HepG2 (cell line): ENCODE measurements around the gene THOC6. TPM values are rescaled to one million over a fixed set of nuclear protein-coding genes. Genes with fewer than 3 reads are reported as not detected.

Experiments
- ONECUT2 ChIP-seq: sonication (generic); formaldehyde crosslinking; IDR thresholded peaks from 2 replicates; pipeline ENCODE4 v1.4.0; 2020; ENCODE audit warnings: missing genetic modification reagents
- PRPF4 ChIP-seq: fragments of 200-400 bp; formaldehyde crosslinking; IDR thresholded peaks from 2 replicates; pipeline ENCODE4 v1.6.1; 2016; ENCODE audit warnings: low read length, low read depth; ENCODE audit not compliant: poor library complexity, severe bottlenecking
- SALL2 ChIP-seq: sonication (generic); formaldehyde crosslinking; IDR thresholded peaks from 2 replicates; pipeline ENCODE4 v1.8.1; 2023; ENCODE audit warnings: mild to moderate bottlenecking, missing genetic modification reagents, inconsistent platforms
- SOX13 ChIP-seq, 3 experiments: fragments of 450-650 bp in 1 of 3; sonication (generic) in 1 of 3; formaldehyde crosslinking in 1 of 3; IDR thresholded peaks in 2 of 3; conservative IDR thresholded peaks in 1 of 3; 2 replicates each; pipeline versions ENCODE4 v1.5.0 to v1.6.1; 2016 to 2020; ENCODE audit warnings: antibody characterized with exemption in 1 of 3, mild to moderate bottlenecking in 1 of 3, missing compliant biosample characterization in 1 of 3, missing genetic modification reagents in 1 of 3, moderate library complexity in 1 of 3
- SP4 ChIP-seq: sonication (generic); formaldehyde crosslinking; IDR thresholded peaks from 2 replicates; pipeline ENCODE4 v1.8.1; 2023; ENCODE audit warnings: mild to moderate bottlenecking, missing genetic modification reagents
- U2AF1 ChIP-seq: fragments of 200-400 bp; formaldehyde crosslinking; optimal IDR thresholded peaks from 2 replicates; pipeline ENCODE3; 2017; ENCODE audit warnings: mild to moderate bottlenecking, low read depth, low read length
- XBP1 ChIP-seq: sonication (generic); formaldehyde crosslinking; IDR thresholded peaks from 2 replicates; pipeline ENCODE4 v1.5.0; 2020; ENCODE audit warnings: missing genetic modification reagents
- ZFY ChIP-seq: sonication (generic); formaldehyde crosslinking; IDR thresholded peaks from 2 replicates; pipeline ENCODE4 v1.4.0; 2020; ENCODE audit warnings: missing genetic modification reagents
- ZKSCAN8 ChIP-seq: IDR thresholded peaks from 2 replicates; pipeline ENCODE4 v1.6.1; 2016; ENCODE audit warnings: borderline replicate concordance, missing genetic modification reagents, missing compliant biosample characterization
- polyA plus RNA-seq, 8 experiments: library from polyadenylated mRNA; depleted of rRNA in 3 of 8; stranded (reverse) in 7 of 8; unstranded in 1 of 8; fragments of >200 nt; fragmentation: Illumina TruSeq in 4 of 8; extraction: Trizol in 4 of 8; gene quantifications; 2 replicates each; pipeline versions ENCODE4 v1.2.1 to v1.2.3, GENCODE V29; 2011 to 2016; ENCODE audit warnings: low read depth in 4 of 8, missing spikeins in 1 of 8, mixed read lengths in 1 of 8; ENCODE audit not compliant: insufficient read depth in 1 of 8
- total RNA-seq, 5 experiments: library from RNA; depleted of rRNA; stranded (reverse); fragments of >200 nt; fragmentation: Illumina TruSeq; extraction: Trizol; gene quantifications; 2 replicates each; pipeline ENCODE4 v1.2.3, GENCODE V29; 2016; ENCODE audit warnings: low read depth in 1 of 5
- TF ChIP-seq, protein P1 (sequence below): fragments of 450-650 bp; IDR thresholded peaks from 2 replicates; pipeline ENCODE4 v1.6.1; 2017
- TF ChIP-seq, protein P2 (sequence below): sonication (generic); formaldehyde crosslinking; IDR thresholded peaks from 2 replicates; pipeline ENCODE4 v1.8.0; 2022; ENCODE audit warnings: mild to moderate bottlenecking, missing genetic modification reagents
- TF ChIP-seq, protein P3 (sequence below): sonication (generic); formaldehyde crosslinking; IDR thresholded peaks from 2 replicates; pipeline ENCODE4 v1.4.0; 2020; ENCODE audit warnings: mild to moderate bottlenecking, missing genetic modification reagents, borderline replicate concordance
- TF ChIP-seq, protein P4 (sequence below): sonication (generic); formaldehyde crosslinking; IDR thresholded peaks from 2 replicates; pipeline ENCODE4 v1.9.0; 2021; ENCODE audit warnings: missing genetic modification reagents, mild to moderate bottlenecking, borderline replicate concordance
- TF ChIP-seq, protein P5 (sequence below): sonication (generic); formaldehyde crosslinking; IDR thresholded peaks from 2 replicates; pipeline ENCODE4 v1.5.1; 2020; ENCODE audit warnings: mild to moderate bottlenecking, missing genetic modification reagents, moderate library complexity

THOC6 gene
- total and polyA plus RNA-seq, 2 of the 13 experiments (the other 11 are each of a cell fraction or from before 2014, with no cell fraction given): 32.1 to 37.0 TPM

DNA sequence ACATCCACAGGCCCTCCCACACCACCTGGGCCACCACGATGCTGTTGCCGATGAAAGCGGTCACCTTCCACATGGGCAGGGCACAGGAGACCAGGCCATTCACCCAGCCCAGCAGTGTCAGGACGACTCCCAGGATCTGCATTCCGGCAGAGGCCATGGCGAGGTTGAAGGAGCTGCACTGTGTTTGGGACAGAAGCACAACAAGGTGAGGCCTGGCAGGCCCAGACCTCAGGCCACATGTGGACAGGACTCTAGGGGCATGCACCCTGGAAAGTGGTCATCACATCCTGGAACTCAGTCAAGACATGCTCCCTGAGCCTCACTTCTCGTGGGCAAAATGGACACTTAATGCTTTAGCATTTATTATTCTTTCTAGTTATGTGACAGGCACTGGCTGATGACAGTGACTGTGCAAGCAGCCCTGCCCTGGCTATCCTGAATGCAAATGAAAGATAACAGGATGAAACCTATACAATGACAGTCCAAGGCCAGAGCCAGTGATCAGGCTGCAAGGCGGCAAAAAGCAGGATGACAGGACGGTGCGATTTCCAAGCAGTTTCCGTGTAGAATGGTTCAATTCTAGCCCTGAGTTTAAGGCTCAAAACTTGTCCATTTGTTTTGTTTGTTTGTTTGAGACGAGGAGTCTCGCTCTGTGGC lies 7.8 kb upstream of the THOC6 start (continued):
- TF ChIP-seq, protein P1, sequence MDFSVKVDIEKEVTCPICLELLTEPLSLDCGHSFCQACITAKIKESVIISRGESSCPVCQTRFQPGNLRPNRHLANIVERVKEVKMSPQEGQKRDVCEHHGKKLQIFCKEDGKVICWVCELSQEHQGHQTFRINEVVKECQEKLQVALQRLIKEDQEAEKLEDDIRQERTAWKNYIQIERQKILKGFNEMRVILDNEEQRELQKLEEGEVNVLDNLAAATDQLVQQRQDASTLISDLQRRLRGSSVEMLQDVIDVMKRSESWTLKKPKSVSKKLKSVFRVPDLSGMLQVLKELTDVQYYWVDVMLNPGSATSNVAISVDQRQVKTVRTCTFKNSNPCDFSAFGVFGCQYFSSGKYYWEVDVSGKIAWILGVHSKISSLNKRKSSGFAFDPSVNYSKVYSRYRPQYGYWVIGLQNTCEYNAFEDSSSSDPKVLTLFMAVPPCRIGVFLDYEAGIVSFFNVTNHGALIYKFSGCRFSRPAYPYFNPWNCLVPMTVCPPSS: no peak
- TF ChIP-seq ZFY (CRISPR knock-in tag) (0 out of 2 replicates have a peak, but pooled peaks have one; percentile 15), ONECUT2 (CRISPR knock-in tag) (no peak), SOX13 (IDR thresholded peaks at IDR 0.05) (no peak), SOX13 (CRISPR knock-in tag; conservative IDR thresholded peaks at IDR 0.05 in 1 of 2, IDR thresholded peaks at IDR 0.05 in 1 of 2) (peak in 1 of 2 experiments; percentile 31; a peak in 1 of 4 replicates), XBP1 (CRISPR knock-in tag) (no peak), PRPF4 (no peak), ZKSCAN8 (CRISPR knock-in tag) (no peak), SALL2 (CRISPR knock-in tag) (no peak), U2AF1 (no peak), SP4 (0 out of 2 replicates have a peak, but pooled peaks have one; percentile 25)
- TF ChIP-seq, protein P2, sequence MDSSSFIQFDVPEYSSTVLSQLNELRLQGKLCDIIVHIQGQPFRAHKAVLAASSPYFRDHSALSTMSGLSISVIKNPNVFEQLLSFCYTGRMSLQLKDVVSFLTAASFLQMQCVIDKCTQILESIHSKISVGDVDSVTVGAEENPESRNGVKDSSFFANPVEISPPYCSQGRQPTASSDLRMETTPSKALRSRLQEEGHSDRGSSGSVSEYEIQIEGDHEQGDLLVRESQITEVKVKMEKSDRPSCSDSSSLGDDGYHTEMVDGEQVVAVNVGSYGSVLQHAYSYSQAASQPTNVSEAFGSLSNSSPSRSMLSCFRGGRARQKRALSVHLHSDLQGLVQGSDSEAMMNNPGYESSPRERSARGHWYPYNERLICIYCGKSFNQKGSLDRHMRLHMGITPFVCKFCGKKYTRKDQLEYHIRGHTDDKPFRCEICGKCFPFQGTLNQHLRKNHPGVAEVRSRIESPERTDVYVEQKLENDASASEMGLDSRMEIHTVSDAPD (CRISPR knock-in tag): no peak
- TF ChIP-seq, protein P3, sequence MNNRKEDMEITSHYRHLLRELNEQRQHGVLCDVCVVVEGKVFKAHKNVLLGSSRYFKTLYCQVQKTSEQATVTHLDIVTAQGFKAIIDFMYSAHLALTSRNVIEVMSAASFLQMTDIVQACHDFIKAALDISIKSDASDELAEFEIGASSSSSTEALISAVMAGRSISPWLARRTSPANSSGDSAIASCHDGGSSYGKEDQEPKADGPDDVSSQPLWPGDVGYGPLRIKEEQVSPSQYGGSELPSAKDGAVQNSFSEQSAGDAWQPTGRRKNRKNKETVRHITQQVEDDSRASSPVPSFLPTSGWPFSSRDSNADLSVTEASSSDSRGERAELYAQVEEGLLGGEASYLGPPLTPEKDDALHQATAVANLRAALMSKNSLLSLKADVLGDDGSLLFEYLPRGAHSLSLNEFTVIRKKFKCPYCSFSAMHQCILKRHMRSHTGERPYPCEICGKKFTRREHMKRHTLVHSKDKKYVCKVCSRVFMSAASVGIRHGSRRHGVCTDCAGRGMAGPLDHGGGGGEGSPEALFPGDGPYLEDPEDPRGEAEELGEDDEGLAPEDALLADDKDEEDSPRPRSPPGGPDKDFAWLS (CRISPR knock-in tag): no peak
- TF ChIP-seq, protein P4, sequence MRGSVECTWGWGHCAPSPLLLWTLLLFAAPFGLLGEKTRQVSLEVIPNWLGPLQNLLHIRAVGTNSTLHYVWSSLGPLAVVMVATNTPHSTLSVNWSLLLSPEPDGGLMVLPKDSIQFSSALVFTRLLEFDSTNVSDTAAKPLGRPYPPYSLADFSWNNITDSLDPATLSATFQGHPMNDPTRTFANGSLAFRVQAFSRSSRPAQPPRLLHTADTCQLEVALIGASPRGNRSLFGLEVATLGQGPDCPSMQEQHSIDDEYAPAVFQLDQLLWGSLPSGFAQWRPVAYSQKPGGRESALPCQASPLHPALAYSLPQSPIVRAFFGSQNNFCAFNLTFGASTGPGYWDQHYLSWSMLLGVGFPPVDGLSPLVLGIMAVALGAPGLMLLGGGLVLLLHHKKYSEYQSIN (CRISPR knock-in tag): no peak
- TF ChIP-seq, protein P5, sequence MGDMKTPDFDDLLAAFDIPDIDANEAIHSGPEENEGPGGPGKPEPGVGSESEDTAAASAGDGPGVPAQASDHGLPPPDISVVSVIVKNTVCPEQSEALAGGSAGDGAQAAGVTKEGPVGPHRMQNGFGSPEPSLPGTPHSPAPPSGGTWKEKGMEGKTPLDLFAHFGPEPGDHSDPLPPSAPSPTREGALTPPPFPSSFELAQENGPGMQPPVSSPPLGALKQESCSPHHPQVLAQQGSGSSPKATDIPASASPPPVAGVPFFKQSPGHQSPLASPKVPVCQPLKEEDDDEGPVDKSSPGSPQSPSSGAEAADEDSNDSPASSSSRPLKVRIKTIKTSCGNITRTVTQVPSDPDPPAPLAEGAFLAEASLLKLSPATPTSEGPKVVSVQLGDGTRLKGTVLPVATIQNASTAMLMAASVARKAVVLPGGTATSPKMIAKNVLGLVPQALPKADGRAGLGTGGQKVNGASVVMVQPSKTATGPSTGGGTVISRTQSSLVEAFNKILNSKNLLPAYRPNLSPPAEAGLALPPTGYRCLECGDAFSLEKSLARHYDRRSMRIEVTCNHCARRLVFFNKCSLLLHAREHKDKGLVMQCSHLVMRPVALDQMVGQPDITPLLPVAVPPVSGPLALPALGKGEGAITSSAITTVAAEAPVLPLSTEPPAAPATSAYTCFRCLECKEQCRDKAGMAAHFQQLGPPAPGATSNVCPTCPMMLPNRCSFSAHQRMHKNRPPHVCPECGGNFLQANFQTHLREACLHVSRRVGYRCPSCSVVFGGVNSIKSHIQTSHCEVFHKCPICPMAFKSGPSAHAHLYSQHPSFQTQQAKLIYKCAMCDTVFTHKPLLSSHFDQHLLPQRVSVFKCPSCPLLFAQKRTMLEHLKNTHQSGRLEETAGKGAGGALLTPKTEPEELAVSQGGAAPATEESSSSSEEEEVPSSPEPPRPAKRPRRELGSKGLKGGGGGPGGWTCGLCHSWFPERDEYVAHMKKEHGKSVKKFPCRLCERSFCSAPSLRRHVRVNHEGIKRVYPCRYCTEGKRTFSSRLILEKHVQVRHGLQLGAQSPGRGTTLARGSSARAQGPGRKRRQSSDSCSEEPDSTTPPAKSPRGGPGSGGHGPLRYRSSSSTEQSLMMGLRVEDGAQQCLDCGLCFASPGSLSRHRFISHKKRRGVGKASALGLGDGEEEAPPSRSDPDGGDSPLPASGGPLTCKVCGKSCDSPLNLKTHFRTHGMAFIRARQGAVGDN (CRISPR knock-in tag): peak; percentile 54
